Stimulated activated CD8-positive, alpha-beta memory T cell treated with anti-CD3 and anti-CD28 coated beads, Interleukin-15, amount 100 ng/mL, for 24 hours (primary cell): ENCODE measurements around the gene TUBGCP2.
"Not testable (repeated sequence)": the region's sequence is repeated elsewhere in the genome, so short reads cannot be mapped to it uniquely, and the experiment has no call there.

Experiments
- DNase-seq: peaks from one replicate; pipeline ENCODE4 v3.0.0-alpha.2; 2020; ENCODE audit warnings: low read depth

TUBGCP2 gene

DNA sequence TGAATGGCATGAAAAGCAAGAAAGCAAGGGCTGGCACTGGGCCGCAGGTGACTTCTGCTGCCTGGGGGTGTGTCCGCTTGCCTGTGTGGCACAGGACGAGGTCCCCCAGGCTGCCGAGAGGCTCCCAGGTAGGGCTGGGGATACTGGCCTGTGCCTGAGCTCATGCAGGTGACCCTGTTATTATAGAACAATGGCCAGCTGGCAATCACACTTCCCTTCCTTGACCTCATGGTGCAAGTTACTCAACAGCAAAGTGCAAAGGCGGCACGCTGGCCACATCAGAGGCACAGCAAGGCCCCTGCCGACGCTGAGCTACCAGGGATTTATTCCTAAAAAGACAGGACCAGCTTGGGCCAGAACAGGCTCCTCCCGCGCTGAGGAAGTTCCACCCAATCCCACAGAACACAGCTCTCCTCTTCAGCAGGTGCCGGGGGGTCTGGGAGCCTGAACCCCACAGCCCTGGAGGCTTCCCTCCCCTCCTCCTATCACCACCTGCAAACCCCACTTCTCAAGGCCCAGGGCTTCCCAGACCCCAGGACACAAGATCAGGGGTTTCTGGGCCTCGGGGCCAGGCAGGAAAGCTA, 30.6 kb downstream of the TUBGCP2 start:
- no peak for DNase-seq

DNA sequence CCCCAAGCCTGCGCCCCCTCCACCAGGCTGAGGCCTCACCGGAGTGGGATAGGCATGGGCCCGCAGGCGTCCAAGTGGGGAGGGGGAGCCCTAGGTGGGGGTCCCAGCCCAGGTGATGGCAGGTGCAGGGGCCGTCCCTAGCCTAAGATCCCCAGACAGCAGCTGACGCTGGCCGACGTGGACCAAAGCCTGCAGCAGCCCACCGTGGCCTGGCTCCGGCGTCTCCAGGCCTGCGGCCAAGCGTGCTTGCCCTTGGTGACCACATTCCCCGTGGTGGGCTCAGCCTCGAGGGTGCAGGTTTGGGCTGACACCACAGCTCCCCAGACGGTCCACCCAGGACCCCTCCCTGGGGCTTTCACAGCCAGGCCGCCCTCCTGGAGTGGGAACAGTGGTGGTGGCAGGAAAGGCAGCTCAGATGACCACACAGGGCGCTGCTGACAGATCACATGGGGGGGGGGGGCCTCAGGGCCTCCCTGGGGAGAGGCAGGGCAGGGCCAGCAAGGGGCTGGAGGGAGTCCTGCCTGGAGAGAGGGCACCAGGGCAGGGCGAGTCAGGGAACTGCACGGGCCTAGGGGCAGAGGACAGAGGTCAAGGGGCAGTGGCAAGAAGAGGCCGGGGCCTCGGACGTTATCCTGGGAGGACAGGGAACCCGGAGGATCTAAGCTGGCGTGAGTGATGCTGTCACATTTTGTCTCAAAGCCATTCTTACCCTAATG, 31.2 kb downstream of the TUBGCP2 start:
- DNase-seq: no peak

DNA sequence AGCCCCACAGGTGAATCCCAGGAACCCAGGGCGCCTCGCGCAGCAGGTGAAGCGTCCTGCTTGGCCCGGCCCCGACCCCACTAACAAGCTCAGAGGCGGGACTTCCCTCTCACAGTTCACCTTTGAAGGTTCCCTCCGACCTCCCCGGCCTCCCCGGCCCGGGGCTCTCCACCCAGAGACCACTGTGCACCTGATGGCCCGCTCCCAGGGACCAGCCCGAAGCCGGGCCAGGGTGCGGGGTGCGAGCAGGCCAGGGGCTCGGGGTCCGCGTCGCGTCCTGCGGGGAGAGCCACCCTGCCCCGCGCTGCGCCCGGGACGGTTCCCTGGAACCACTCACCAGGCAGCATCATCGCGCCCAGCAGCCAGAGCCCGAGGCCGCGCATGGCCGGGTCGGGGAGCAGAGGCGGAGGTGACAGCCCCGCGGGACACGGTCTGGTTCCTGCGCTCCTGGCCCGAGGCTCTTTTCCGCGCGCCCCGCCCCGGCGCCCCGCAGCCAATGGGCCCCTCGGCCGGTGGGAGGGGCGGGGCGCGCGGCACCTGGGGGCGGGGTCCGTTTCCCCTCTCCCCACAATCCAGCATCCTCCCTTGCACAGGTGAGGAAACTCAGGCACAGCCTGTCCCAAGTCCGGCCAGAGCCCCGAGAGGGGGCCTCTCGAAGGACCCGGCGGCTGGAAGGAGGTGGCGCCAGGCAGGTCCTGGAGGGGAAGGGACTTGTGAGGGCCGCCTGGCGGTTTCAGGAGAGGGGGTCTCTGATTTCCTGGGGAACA, 32.1 kb downstream of the TUBGCP2 start, which contains the start of gene ADAM8:
Gene ADAM8 (minus strand): TSS at position 434 of the 767 bp plus-strand sequence. CDS start 51 bp downstream, at position 383.
- no peak for DNase-seq

DNA sequence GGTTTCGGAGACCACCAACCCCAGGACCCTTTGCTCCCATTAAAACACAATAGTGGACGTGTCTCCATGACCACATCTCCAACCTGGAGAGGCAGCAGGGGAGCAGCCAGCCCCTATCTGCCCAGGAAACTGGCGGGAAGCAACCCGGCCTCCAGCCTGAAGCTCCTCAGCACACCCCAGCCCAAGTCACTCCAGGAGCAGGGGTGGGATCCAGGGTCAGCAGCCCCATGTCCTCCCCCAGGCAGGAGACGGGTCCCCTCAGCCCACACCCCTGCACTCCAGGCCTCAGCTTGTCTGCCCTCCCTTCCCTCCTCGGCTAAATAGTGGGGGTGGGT, 32.6 kb downstream of the TUBGCP2 start:
- DNase-seq: no peak

DNA sequence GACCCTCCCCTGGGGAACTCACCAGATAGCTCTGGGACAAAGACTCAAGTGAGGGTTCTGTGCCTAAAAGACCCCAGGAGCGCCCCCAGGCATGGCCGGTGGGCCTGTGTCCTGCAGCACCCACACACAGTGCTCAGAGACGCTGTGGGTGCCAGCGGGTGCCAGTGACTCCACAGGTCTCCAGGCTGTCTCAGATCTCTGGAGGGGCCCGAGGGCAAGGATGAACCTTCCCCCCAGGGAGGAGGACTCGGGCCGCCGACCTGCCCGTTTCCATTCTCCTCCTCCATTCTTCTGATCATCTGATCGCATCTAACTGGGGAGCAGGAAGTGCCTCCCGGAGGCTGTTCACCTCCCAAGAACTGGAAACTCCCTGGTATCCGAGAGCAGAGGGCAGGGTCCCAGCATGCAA, 33.0 kb downstream of the TUBGCP2 start:
- no peak for DNase-seq

DNA sequence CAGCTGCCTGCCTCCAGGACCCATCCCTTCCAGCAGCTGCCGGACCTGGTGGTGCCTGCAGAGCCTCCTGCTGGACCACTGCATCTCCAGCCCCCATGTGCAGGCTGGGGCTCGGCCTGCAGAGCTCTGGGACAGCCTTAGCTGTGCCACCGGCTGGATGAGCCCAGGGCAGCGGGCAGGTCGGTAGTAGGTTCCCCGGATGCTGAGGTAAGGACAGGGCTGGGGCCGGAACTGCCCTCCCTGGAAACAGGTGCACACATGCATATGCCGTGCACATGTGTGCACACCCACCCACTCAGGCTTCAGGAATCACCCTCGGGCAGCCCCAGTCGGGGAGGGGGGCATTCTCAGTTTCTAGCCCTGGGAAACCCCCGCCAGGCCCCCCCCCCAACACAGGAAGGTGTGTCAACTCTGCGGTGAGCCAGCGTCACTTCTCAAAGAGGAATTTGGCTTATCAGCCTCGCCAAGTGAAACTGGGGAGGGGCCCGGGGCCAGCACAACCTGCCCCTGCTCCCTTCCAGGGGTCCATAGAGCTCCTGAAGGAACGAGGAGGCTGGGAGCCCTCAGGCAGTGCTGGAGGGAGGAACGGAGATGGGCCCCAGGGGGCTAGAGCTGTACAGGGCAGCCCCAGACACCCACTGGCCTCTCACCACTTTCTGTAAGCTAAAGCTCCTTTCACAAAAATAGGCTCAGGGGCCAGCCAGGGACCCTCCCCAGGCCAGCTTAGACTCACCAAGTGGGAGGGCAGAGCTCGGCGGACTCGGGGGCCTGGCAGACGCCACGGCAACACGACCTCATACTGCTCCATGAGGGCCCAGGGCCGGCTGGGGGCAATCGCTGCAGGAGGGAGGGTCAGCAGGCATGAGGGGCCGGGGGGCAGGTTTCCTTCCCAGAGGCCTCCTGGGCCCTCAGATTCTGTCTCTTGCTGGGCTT, 33.7 kb downstream of the TUBGCP2 start:
- DNase-seq: no peak

DNA sequence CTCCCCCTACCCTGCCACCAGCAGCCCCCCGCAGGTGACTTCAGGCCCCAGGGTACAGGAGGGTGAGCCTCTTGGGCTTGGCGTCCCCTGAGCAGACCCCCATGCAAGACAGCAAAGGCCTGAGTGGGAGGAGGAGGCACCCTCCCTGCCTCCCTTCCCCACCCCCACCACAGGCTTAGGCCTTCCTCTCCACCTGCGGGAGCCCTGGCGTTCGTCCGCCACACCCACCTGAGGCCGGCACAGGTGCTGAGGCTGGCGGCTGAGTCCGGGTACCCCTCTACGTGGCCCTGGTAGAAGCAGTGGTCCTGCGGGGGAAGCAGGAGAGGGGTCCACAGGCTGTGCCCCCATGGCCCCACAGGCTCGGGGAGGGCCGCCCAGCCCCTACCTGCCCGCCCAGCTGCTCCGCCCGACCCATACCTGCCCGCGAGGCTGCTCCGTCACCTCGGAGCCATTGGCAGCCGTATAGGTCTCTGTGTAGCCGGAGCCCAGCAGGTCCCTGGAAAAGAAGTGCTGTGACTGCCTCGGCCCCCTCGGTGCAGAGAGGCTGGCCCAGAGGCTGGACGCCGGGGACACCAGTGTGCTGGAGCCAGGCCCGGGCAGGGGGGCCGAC, 35.0 kb downstream of the TUBGCP2 start:
- DNase-seq: no peak

DNA sequence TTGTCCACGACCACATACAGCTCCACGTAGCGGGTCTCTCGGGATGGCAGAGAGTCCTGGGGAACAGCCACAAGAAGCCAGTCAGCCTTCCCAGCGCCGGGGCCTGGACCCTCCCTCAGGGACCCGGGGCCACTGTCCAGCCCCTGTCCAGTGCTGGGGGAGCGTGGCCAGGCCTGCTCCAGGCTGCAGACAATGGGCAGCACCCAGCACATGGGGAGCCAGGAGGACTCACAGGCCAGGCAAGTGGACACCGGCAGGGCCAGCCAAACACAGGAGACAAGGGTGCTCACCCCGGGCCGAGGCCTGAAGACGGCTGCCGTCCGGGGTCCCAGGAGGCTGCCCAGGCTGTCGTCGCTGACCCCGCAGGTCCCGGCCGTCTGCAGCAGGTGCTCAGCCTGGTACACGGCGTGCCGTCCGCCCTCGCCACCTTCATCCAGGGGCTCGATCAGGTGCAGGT, 35.7 kb downstream of the TUBGCP2 start:
- no peak for DNase-seq

DNA sequence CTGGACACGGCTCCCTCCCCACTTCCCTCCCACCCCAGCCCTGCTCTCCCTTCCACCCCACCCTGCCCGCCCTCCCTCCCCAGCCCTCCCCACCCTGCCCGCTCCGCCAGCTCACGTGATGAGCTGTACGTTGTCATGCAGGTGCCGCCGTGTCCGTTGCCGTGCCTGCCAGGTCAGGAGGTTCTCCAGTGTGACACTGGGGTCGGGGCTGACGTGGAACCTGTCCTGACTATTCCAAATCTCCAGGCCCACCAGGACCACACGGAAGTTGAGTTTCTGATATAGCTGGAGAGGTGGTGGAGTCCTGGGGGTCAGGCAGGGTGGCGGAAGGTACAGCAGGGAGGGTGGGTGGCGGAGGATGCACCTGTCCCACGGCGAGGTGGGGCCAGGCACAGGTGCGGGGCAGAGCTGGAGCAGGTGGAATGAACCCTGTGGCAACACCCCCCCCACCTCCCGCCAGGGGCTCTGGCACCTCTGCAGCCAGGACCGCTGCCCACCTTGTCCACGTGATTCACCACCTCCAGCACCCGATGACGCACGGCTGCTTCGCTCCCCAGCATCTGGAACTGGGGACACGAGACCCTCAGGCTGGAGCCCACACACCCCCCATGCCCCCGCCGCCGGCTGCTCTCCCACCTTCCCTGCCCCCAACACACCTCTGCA, 36.2 kb downstream of the TUBGCP2 start:
- DNase-seq: no peak

DNA sequence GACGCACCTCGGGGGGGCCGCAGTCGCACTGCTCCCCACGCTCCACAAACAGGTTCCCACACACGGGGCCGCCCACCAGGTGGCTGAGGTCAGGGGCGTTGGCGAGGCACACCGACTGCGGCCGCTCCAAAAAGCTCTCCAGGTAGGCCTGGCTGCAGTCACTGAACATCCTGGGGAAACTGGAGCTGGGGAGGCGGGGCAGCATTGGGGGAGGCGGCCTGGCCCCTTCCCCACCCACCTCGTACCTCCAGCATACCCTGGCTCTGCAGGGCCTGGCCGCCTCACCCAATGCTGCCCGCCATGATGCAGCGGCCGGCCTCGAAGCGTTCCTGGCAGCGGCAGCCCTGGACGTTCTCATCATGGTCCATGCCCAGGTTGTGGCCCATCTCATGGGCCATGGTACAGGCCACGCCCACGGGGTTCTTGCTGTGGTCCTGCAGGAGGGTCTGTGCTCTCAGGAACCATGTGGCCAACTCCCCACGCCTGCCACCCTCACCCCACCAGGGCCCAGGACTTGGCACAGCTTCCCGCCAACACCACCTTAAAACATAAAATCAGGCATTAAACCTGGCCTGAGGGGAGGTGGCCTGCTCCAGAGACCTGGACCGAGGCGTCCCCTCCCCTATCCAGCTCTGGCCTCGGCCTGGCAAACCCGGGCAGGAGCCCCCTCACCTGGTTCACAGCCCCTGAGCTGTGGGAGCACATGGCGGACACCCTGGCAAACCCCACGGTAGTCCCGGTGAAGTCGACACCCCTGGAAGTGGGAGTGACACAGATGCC, 37.0 kb downstream of the TUBGCP2 start:
- no peak for DNase-seq

DNA sequence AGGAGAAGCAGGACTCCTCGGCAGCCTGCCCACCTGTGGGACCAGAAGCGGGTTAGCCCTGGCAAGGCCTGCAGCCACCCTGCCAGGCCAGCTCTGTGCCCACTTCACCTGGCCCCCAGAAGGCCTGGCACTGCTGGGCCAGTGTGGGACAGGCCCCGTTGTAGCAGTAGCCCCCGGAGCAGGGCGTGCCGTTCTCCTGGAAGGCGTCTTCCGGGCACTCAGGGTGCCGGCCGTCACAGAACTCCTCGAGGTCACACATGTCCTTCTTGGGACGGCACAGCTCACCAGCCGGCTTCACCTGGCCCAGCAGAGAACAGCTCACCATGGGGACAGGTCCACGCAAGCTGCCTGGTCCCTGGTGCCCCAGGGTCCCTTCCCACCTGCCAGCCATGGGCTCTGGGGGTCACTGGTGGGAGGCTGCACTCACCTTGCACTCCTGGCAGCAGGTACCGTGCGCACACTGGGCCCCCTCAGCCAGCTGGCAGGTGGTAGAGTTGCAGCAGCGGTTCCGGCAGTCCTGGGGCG, 37.8 kb downstream of the TUBGCP2 start:
- no peak for DNase-seq

DNA sequence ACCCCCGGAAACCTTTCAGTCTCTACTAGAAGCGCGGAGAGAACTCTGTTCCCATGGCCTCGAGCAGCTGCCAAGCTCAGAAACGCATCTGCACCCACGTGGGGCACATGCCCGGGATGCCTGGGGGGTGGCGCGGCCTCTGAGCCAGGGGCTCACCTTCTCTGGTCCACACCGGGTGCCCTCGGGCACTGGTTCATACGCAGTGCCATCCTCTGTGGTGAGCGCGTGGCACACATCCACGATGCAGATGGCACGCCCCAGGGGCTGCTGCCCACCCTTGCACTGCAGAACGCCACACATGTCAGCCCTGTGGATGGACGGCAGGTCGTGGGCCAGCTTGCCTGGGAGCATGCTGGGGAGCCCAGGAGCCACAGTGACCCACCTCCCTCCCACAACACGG, 38.5 kb downstream of the TUBGCP2 start:
- no peak for DNase-seq

DNA sequence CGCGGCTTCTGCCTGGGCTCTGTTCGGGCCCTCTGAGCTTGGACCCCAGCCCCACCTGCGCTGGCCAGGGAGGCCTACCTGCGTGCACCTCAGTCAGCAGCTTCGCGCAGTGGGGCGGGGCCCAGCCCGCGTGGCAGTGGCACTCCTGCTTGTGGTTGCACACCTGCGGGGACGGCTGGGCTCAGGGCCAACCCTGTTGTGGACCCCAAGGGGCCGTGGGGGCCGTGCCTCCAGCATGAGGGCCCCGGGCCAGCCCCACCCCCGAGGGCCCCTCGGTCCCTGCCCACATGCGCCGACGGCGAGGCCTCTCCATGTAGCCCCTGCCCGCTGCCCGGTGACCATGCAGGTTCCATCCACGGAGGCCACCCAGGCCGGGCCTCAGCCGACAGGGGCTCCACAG, 39.3 kb downstream of the TUBGCP2 start:
- DNase-seq: no peak

DNA sequence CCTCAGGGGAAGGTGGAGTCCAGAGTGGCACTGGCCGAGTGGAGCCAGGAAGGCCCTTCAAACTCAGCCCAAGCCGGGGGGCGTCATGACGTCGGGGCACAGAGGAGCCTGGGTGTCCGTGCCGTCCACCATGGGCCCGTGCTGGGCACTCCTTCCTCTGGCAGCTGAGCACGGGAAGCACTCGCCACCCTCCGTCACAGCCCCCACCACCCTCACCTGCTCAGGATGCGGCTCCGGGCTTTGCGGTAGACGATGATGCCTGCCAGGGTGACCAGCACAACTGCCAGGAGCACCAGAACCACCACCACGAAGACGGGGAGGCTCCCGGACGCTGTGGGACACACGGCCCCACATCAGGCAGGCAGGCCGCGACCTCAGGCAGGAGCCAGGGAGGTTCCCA, 40.1 kb downstream of the TUBGCP2 start:
- no peak for DNase-seq

DNA sequence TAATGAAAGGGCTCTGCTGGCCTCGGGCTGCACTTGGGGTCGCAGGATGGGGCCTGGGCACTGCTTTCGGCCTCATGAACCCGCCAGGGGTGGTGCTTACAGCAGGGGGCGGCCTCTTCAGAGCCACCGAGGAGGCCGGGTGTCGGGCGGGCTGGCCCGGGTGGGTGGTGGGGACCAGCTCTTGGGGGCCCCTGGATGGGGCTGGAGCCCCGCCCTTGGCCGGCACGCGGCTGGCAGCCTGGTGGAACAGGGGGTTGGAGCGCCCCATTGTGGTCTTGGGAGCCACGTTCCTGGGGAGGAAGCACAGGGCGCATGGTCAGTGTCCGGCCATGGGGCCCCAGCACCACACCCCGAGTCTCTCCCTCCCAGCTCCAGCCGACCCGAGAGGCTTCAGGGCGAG, 40.8 kb downstream of the TUBGCP2 start:
- DNase-seq: no peak

DNA sequence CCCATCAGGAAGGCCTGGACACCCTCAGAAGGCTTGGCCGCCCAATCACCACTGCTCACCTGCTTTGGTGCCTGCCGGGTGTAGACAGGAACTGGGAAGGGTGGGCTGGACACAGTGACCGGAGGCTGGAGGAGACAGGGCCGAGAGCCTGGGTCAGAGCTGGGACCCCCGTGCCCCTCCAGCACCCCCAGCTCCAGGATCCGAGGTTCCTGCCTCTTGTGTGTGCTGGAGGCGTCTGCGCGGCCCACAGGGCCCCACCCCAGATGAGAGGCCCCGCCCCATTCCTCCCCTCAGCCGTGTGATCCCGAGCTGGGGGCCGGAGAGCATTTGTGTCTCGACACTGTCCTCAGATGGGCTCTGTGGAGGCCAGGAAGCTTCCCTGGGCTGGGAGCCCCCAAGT, 41.4 kb downstream of the TUBGCP2 start:
- no peak for DNase-seq

DNA sequence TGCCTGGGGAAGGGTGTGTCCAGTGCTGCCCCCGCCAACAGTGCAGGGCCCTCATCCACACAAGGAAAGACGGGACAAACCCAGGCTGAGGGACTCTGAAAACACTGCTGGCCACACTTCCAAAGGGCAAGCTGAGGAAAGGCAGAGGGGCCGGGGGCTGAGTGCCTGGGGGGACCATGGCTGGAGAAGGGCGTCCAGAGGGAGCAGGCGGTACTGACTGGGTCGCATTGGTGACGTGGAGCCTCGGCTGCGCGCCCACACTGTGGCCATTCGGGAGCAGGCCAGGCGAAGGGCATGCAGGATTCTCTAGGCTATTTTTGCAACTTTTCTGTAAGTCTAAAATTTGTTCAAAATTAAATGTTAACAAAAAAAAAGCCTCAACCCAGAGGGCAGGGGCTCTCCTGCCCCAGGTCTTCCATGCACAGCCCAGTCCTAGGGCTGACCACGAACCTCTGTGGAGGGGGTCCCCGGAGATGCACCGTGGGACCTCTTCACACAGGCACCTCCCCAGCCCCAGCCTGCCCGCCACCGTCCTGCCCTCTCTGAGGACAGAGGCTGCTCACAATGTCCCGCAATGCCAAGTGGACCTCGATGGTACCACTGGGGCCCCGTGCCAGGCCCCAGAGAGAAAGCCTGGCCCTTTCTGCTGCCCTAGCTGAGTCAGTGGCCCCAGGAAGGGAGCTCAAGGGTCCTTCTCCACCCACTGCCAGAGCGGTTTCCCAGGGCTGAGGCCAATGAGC, 42.4 kb downstream of the TUBGCP2 start:
- DNase-seq: no peak

DNA sequence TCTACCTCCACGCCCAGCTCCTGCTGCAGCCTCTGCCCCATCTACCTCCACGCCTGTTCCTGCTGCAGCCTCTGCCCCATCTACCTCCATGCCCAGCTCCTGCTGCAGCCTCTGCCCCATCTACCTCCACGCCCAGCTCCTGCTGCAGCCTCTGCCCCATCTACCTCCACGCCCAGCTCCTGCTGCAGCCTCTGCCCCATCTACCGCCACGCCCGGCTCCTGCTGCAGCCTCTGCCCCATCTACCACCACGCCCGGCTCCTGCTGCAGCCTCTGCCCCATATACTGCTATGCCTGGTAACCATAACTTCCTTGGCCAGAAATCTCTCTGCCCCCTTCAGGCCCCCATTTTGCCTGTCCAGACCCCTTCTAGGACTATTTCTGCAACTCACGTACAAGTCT, 43.6 kb downstream of the TUBGCP2 start:
- not testable (repeated sequence) for DNase-seq

DNA sequence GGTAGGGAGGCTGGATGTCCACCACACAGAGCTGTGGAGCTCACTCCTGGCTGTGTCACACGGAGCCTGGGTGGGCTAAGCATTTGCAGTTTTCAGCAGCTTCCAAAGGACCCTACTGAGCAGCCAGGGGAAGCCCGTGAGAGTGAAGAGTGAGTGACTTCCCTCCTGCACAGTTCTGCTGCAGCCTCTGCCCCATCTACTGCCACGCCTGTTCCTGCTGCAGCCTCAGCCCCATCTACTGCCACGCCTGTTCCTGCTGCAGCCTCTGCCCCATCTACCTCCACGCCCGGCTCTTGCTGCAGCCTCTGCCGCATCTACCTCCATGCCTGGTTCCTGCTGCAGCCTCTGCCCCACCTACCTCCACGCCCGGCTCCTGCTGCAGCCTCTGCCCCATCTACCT, 44.2 kb downstream of the TUBGCP2 start:
- DNase-seq: no peak
